ENCODE measurements around the gene ZFYVE28.

Gene ZFYVE28

GRCh38 chr4:2331043-2331420, 87.4 kb downstream of the ZFYVE28 start:
- no peak overlapping the region for H3K4me3 ChIP-seq (ENCODE audit: insufficient read depth, low read length, poor library complexity, severe bottlenecking)
- H3K27me3 ChIP-seq (ENCODE audit: low read length), result no peaks in the 10 kb centered on the region
- H4K20me1 ChIP-seq (ENCODE audit: low read depth, low read length), result no peaks in the 10 kb centered on the region
- no peaks in the 10 kb centered on the region for H3K9me3 ChIP-seq (ENCODE audit: insufficient read depth, low read length)
- no peaks in the 10 kb centered on the region for H3K36me3 ChIP-seq (ENCODE audit: low read length)
- no peaks in the 10 kb centered on the region for H3K79me2 ChIP-seq (ENCODE audit: insufficient read depth, low read length)
- H3K27ac ChIP-seq (ENCODE audit: low read depth, low read length), result no peak overlapping the region
- no peak overlapping the region for H2AFZ ChIP-seq (ENCODE audit: low read depth, low read length, severe bottlenecking)
- no peak for TF ChIP-seq EZH2phosphoT487 (conservative IDR thresholded peaks at IDR 0.05; ENCODE audit: low read length)
- TF ChIP-seq, protein P1, sequence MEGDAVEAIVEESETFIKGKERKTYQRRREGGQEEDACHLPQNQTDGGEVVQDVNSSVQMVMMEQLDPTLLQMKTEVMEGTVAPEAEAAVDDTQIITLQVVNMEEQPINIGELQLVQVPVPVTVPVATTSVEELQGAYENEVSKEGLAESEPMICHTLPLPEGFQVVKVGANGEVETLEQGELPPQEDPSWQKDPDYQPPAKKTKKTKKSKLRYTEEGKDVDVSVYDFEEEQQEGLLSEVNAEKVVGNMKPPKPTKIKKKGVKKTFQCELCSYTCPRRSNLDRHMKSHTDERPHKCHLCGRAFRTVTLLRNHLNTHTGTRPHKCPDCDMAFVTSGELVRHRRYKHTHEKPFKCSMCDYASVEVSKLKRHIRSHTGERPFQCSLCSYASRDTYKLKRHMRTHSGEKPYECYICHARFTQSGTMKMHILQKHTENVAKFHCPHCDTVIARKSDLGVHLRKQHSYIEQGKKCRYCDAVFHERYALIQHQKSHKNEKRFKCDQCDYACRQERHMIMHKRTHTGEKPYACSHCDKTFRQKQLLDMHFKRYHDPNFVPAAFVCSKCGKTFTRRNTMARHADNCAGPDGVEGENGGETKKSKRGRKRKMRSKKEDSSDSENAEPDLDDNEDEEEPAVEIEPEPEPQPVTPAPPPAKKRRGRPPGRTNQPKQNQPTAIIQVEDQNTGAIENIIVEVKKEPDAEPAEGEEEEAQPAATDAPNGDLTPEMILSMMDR (IDR thresholded peaks at IDR 0.05; ENCODE audit: insufficient read depth, low read length, poor library complexity, severe bottlenecking), result no peak
- H3K4me2 ChIP-seq (ENCODE audit: low read depth, low read length, poor library complexity, severe bottlenecking), result no peak overlapping the region
- no peak overlapping the region for H3K9ac ChIP-seq (ENCODE audit: low read length)
- H3K9me2 ChIP-seq (replicated peaks; ENCODE audit: insufficient read depth, low read length), result no peaks in the 10 kb centered on the region
- no peaks in the 10 kb centered on the region for H3F3A ChIP-seq (ENCODE audit: insufficient read depth)

- Histone ChIP-seq H3K27ac (ENCODE audit: low read depth, low read length) (no peak overlapping the region), H3K27me3 (ENCODE audit: low read length) (no peaks in the 10 kb centered on the region), H3K9me3 (ENCODE audit: insufficient read depth, low read length) (no peaks in the 10 kb centered on the region), H2AFZ (ENCODE audit: low read depth, low read length, severe bottlenecking) (no peak overlapping the region), H3K4me2 (ENCODE audit: low read depth, low read length, poor library complexity, severe bottlenecking) (no peak overlapping the region), H4K20me1 (ENCODE audit: low read depth, low read length) (no peaks in the 10 kb centered on the region), H3K4me3 (ENCODE audit: insufficient read depth, low read length, poor library complexity, severe bottlenecking) (no peak overlapping the region), H3K79me2 (ENCODE audit: insufficient read depth, low read length) (no peaks in the 10 kb centered on the region), H3F3A (ENCODE audit: insufficient read depth) (no peaks in the 10 kb centered on the region), H3K9me2 (replicated peaks; ENCODE audit: insufficient read depth, low read length) (no peaks in the 10 kb centered on the region), H3K36me3 (ENCODE audit: low read length) (no peaks in the 10 kb centered on the region), H3K9ac (ENCODE audit: low read length) (no peak overlapping the region)
- TF ChIP-seq EZH2phosphoT487 (conservative IDR thresholded peaks at IDR 0.05; ENCODE audit: low read length), result no peak
- TF ChIP-seq, protein P1 (IDR thresholded peaks at IDR 0.05; ENCODE audit: insufficient read depth, low read length, poor library complexity, severe bottlenecking), result no peak
Measured at GRCh38 chr4:2330091-2331042, 88.1 kb downstream of the ZFYVE28 start.

DNA sequence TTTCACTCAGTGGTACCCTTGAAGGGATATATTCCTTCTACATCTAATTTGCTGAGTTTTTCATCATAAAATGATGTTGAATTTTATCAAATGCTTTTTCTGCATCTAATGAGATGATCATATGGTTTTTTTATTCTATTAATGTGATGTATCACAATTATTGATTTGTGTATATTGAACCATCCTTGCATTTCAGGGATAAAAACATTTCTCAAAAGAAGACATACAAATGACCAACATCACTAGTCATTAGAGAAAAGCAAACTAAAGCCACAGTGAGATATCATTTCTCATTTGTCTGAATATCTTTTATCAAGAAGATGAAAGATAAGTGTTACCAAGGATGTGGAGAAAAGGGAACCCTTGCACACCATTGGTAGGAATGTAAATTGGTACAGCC, 90.9 kb downstream of the ZFYVE28 start:
- Histone ChIP-seq H2AFZ (ENCODE audit: low read depth, low read length, severe bottlenecking) (no peak overlapping the region), H3F3A (ENCODE audit: insufficient read depth) (no peaks in the 10 kb centered on the region), H4K20me1 (ENCODE audit: low read depth, low read length) (no peaks in the 10 kb centered on the region), H3K9me3 (ENCODE audit: insufficient read depth, low read length) (no peaks in the 10 kb centered on the region), H3K4me2 (ENCODE audit: low read depth, low read length, poor library complexity, severe bottlenecking) (no peak overlapping the region), H3K9ac (ENCODE audit: low read length) (no peak overlapping the region), H3K36me3 (ENCODE audit: low read length) (no peaks in the 10 kb centered on the region), H3K4me3 (ENCODE audit: insufficient read depth, low read length, poor library complexity, severe bottlenecking) (no peak overlapping the region), H3K27ac (ENCODE audit: low read depth, low read length) (no peak overlapping the region), H3K9me2 (replicated peaks; ENCODE audit: insufficient read depth, low read length) (no peaks in the 10 kb centered on the region), H3K27me3 (ENCODE audit: low read length) (no peaks in the 10 kb centered on the region), H3K79me2 (ENCODE audit: insufficient read depth, low read length) (no peaks in the 10 kb centered on the region)
- TF ChIP-seq EZH2phosphoT487 (conservative IDR thresholded peaks at IDR 0.05; ENCODE audit: low read length), result no peak
- TF ChIP-seq, protein P1 (IDR thresholded peaks at IDR 0.05; ENCODE audit: insufficient read depth, low read length, poor library complexity, severe bottlenecking), result no peak

Measured in SU-DHL-6 (cell line).